Fibroblast of upper back skin (primary cell): ENCODE data around the gene NELFCD.
"Not testable (repeated sequence)": the region's sequence is repeated elsewhere in the genome, so short reads cannot be mapped to it uniquely, and the experiment has no call there.

Source experiments
- DNase-seq: peaks from one replicate; pipeline ENCODE4 v3.0.0-alpha.2; 2013

NELFCD gene

DNA sequence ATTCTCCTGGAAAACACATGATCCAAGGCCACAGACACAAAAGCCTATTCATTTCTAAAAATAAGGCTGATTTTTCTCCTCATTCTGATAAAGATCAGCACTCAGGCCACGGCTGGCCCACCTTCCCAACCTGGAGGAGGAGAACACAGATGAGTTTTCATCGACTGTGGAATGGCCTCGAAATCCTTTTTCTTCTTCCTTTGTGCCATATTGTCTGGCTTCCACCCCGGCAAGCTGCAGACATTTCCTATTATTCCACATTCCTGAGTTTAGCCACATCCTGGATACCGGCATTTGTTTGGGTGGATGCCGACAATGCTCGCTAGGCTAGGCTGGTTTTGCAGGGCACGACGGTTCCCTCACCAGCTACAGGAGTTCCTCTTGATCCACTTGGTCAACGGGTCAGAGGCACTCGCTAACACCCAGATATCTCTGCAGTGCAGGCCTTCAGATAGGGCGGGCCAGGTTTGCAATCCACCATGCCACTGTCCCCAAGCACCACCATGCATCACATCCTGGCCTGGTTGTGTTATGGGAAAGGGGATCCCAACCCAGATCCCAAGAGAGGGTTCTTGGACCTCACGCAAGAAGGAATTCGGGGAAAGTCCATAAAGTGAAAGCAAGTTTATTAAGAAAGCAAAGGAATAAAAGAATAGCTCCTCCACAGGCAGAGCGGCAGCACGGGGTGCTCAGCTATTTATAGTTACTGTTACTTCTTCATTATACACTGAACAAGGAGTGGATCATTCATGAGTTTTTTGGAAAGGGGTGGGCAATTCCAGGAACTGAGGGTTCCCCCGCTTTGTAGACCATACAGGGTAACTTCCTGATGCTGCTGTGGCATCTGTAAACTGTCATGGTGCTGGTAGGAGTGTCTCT, 30.2 kb downstream of the NELFCD start:
- peak; percentile 93 for DNase-seq

GRCh38 chr20:59011874-59012157, 30.8 kb downstream of the NELFCD start:
- DNase-seq = not testable (repeated sequence)

DNA sequence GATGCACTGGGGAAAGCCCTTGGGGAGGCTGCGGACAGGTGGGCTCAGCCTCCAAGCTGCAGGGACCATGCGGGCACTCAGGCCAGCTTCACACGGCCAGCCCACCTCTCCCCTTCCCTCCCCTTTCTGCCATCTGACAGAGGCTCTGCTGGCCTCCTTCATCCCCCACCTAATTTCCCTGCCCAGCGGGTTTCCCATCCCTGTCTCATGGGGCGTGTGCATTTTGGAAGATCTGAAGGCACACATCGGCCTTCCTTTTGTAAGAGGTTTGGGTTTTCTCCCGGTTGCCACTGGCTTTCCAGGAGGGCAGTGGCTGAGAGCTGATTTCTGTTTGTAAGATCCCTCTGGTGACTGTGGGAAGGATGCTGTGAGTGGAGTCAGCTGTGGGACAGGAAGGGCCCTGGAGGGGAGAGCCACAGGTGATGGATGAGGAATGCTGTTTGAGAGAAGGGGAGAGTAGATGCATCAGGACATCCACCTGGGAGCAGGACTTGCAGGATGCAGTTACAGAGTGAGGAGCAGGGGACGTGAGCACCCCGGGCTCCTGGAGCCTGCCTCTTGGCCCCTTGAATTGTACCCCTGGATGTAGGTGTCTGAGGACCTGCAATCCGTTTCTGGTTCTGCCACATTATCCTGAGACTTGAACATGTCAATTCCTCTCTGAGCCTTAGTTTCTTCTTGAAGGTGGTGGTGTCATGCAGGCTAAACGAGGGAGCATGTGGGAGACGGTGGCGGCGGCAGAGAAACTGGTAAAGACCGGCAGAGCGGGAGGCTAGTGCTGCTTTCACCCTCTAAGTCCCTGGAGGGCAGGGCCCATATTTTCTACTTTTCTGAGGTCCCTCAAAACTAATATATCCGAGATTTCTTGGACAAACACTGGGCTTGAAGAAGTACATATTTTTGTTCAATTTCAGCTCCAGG, 32.2 kb downstream of the NELFCD start:
- DNase-seq = no peak

DNA sequence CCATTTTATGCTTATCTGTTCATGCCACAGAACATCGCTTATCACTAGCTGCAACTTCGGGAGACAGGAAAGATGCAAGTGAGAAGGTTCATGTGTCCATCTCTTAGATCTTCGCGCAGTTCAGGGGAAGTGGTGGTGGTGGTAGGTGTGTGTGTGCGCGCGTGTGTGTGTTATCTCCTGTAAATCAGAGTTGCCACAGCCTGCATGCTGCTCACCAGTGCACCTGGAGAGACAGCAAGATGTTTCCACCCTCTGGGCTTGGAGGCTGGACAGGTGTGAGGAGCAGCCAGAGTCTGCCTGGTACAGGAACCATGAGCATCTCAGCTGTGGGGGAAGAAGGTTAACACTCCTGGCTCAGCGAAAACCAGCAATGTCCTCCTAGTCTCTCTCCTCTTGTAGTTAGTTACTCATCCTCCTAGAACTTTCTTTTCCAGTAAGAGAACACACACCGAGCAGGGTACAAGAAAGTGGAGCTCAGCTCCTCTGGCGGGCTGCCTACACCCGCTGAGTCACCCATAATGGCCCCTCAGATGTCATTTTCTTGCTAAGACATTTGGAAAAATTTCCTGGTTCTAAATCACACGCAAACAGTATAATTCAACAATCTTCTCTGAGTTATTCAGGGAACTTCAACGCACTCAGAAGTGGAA, 33.0 kb downstream of the NELFCD start:
- DNase-seq = no peak

GRCh38 chr20:59014680-59015389, 33.8 kb downstream of the NELFCD start:
- no peak for DNase-seq

GRCh38 chr20:59015411-59015810, 34.4 kb downstream of the NELFCD start:
- DNase-seq = no peak

GRCh38 chr20:59015812-59016711, 35.0 kb downstream of the NELFCD start:
- DNase-seq = no peak

DNA sequence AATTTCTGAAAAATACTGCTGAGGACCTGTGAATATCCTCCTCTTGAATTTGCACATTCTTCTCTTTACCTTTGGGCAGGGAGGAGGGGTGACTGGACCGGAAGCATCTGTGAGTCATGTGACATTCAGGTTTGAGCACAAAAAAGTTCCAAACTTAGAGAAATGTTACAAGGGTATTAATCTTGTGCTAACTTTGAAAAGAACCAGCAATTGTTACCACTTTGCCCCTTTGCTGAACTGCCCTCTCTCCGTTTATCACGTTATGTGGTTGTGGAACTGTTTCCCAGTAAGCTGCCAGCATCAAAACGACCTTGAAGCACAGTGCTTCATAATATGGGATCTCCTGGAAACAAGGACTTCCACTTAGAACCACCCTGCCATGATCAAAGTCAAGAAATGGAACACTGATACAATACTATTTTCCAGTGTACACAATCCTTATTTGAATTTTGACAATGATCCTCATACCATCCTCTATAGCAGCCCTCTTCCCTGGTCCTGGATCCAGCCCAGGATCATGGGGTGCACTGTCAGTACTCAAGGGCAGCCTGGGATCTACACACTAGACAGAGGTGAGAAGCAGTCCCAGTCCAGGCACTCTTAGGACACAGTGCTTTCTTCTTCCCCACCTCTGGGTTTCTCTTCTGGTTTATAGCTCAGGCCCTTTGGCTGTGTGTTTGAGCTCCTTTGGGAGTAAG, 35.9 kb downstream of the NELFCD start:
- no peak for DNase-seq

GRCh38 chr20:59017493-59018231, 36.6 kb downstream of the NELFCD start:
- no peak for DNase-seq

DNA sequence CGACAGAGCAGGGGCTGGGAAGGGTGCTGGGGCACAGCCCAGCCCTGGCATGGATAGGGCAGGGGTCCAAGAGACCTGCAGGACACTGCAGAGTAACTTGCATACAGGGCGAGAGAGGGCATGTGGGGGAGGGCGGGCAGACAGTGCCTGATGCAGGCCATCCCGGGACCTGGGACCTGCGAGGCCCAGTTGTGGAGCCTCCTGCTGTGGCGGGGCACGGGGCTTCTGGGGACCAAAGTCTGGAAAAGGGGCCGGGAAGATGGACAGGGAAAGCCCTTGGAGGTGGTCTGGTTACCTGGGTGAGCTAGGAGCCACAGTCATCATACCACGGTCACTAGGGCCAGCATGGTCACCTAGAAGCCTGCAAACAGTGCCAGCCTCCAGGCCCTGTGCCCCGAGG, 37.8 kb downstream of the NELFCD start:
- DNase-seq = no peak

DNA sequence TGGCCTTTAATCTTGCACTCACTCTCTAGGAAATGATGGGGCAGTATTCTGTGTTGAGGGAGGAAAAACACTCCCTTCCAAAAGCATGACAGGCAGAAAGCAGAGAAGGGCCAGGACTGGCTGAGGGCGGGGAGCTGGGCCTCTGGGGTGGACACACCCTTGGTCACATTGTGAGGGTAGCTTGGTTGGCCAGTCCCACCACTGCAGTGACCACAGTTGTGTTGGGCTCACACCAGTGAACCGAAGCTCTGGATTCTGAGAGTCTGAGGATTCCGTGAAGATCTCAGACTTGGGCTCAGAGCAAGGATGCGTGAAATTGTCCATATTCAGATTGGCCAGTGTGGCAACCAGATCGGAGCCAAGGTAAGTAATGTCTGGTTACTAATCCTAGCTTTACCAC, 38.2 kb downstream of the NELFCD start, which contains the start of gene TUBB1:
TUBB1 (plus strand) TSS at position 213 of the 400 bp plus-strand sequence; CDS start at position 307, 94 bp downstream.
- DNase-seq = no peak

DNA sequence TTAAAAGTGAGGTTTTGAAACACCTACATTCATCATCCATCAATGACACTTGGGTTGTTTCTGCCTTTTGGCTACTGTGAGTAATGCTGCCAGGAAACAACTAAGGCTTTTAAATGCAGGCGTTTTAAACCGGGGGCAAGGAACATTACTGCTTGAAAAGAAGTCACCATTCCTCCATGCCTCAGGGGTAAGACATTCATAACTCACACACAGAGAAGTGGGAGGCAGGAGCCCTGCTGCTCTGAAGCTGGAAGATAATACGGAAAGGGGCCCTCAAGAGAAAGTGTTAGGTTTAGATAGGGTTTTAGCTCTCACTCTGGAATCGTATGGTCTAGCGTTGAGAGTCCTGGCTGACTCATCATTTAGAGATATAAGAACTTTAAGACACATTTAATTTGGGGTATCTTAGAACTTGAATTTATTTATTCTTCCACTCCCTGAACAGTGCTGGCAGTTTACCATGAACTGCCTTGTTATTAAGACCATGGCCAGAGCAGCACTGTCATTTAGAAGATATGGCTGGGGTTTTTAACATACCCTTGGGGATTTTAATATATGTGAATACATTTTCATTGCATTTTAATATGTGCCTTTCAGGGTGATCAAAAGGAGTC, 40.0 kb downstream of the NELFCD start:
- peak; percentile 53 for DNase-seq

DNA sequence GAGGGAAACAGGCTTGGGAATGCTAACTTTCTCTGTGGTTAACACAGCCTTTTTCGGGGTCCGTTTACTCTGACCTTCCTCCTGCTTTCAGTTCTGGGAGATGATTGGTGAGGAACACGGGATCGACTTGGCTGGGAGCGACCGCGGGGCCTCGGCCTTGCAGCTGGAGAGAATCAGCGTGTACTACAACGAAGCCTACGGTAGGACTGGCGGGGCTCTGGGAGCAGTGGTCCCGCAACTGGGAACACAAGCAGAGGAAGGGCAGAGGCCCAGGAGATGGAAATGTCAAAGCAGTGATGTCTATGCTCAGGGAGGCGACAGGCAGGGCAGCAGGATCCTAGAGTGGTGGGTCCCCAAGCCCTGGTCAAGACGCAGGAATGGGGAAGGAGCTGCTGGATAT, 41.7 kb downstream of the NELFCD start:
- no peak for DNase-seq

DNA sequence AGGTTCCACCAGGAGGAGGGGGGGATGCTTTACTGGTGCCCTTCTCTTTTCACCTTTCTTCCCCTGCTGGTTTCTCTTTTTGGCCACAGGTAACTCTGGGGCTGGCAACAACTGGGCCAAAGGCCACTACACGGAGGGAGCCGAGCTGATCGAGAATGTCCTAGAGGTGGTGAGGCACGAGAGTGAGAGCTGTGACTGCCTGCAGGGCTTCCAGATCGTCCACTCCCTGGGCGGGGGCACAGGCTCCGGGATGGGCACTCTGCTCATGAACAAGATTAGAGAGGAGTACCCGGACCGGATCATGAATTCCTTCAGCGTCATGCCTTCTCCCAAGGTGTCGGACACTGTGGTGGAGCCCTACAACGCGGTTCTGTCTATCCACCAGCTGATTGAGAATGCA, 42.6 kb downstream of the NELFCD start:
- no peak for DNase-seq

DNA sequence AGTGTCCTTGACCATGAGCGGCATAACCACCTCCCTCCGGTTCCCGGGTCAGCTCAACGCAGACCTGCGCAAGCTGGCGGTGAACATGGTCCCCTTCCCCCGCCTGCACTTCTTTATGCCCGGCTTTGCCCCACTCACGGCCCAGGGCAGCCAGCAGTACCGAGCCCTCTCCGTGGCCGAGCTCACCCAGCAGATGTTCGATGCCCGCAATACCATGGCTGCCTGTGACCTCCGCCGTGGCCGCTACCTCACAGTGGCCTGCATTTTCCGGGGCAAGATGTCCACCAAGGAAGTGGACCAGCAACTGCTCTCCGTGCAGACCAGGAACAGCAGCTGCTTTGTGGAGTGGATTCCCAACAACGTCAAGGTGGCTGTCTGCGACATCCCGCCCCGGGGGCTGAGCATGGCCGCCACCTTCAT, 43.1 kb downstream of the NELFCD start:
- DNase-seq = no peak

GRCh38 chr20:59025086-59025485, 44.0 kb downstream of the NELFCD start:
- no peak for DNase-seq

- DNase-seq = no peak
These were observed 44.5 kb downstream of the NELFCD start for GRCh38 chr20:59025511-59025910.

GRCh38 chr20:59026904-59027740, 46.1 kb downstream of the NELFCD start:
- DNase-seq = no peak
